Stimulated activated CD8-positive, alpha-beta memory T cell treated with anti-CD3 and anti-CD28 coated beads, Interleukin-4, amount 100 ng/mL, for 1 hour (primary cell): ENCODE results near the gene SNUPN.
"Not testable (repeated sequence)": the region's sequence is repeated elsewhere in the genome, so short reads cannot be mapped to it uniquely, and the experiment has no call there.

Experiments used
- DNase-seq, 2 donors: peaks; one replicate each; pipeline ENCODE4 v3.0.0-alpha.2; 2020; ENCODE audit warnings: low read depth in 2 of 2, low spot score in 1 of 2

SNUPN gene

GRCh38 chr15:75637245-75638009 lies 11.9 kb upstream of the SNUPN start:
- DNase-seq: no peak

GRCh38 chr15:75636026-75636425 lies 10.5 kb upstream of the SNUPN start:
- no peak for DNase-seq

GRCh38 chr15:75633922-75634321 lies 8.4 kb upstream of the SNUPN start:
- not testable (repeated sequence) for DNase-seq

- DNase-seq: no peak
Measured at GRCh38 chr15:75631935-75632334, 6.4 kb upstream of the SNUPN start.

- no peak for DNase-seq
Measured at GRCh38 chr15:75622505-75622904, 3.0 kb downstream of the SNUPN start.

- DNase-seq: no peak
Measured at GRCh38 chr15:75620841-75621391, 4.6 kb downstream of the SNUPN start.

GRCh38 chr15:75620058-75620820 lies 5.3 kb downstream of the SNUPN start:
- no peak for DNase-seq

GRCh38 chr15:75616766-75617165 lies 8.8 kb downstream of the SNUPN start:
- no peak for DNase-seq

GRCh38 chr15:75606711-75607699 lies 18.5 kb downstream of the SNUPN start:
- DNase-seq: no peak

- no peak for DNase-seq
Measured at GRCh38 chr15:75606026-75606425, 19.5 kb downstream of the SNUPN start.

- DNase-seq: no peak
Measured at GRCh38 chr15:75599401-75599800, 26.1 kb downstream of the SNUPN start.

GRCh38 chr15:75598361-75598760 lies 27.2 kb downstream of the SNUPN start:
- DNase-seq: no peak

- no peak for DNase-seq
Measured at GRCh38 chr15:75597667-75598341, 27.7 kb downstream of the SNUPN start.

- no peak for DNase-seq
Measured at GRCh38 chr15:75596703-75597345, 28.7 kb downstream of the SNUPN start.

GRCh38 chr15:75594276-75594675 lies 31.2 kb downstream of the SNUPN start:
- no peak for DNase-seq

GRCh38 chr15:75591655-75592364 lies 33.7 kb downstream of the SNUPN start:
- DNase-seq: no peak

GRCh38 chr15:75590239-75590638 lies 35.3 kb downstream of the SNUPN start:
- DNase-seq: no peak

GRCh38 chr15:75589071-75589470 lies 36.5 kb downstream of the SNUPN start:
- no peak for DNase-seq

GRCh38 chr15:75586422-75586821 lies 39.1 kb downstream of the SNUPN start:
- not testable (repeated sequence) for DNase-seq
